OCI-LY7 (cell line): ENCODE results near the gene SPEF1. TPM values are rescaled to one million over a fixed set of nuclear protein-coding genes. Genes with fewer than 3 reads are reported as not detected.

Experiments
- BruUV-seq: library from RNA; stranded (reverse); fragments of 400-500 nt; replicated peaks from 2 replicates; lab custom pipeline; 2021; lab: Mats Ljungman, UMichigan
- CTCF ChIA-PET: fragments of 300-600 bp; sonication (Branson Sonifier 250); formaldehyde crosslinking; loops from one replicate; lab custom pipeline; 2022; ENCODE audit warnings: antibody characterized with exemption; ENCODE audit not compliant: unreplicated experiment; lab: Charles Lee
- POLR2A ChIA-PET: fragments of 300-600 bp; sonication (Branson Sonifier 250); formaldehyde crosslinking; loops from one replicate; lab custom pipeline; 2022; ENCODE audit warnings: antibody characterized with exemption; lab: Charles Lee
- DNase-seq: peaks from one replicate; pipeline ENCODE4 v3.0.0-alpha.2; 2015; ENCODE audit warnings: low spot score
- H2AFZ ChIP-seq: fragments of 200-600 bp; sonication (generic), shearing (Covaris generic); 2 replicates; pipeline ENCODE4 v1.6.1; 2014; ENCODE audit warnings: mild to moderate bottlenecking, antibody characterized with exemption, low read length, moderate library complexity
- H3K27ac ChIP-seq: fragments of 200-600 bp; sonication (generic); 2 replicates; pipeline ENCODE4 v1.5.1; 2014; ENCODE audit warnings: mixed run types, low read depth, mild to moderate bottlenecking, moderate library complexity, low read length, inconsistent platforms; ENCODE audit not compliant: poor library complexity, severe bottlenecking
- H3K36me3 ChIP-seq: fragments of 200-600 bp; sonication (generic); 2 replicates; pipeline ENCODE4 v1.6.1; 2014; ENCODE audit warnings: mild to moderate bottlenecking, antibody characterized with exemption, low read length, moderate library complexity, mixed read lengths; ENCODE audit not compliant: insufficient read depth
- H3K4me1 ChIP-seq: fragments of 200-600 bp; sonication (generic); 2 replicates; pipeline ENCODE4 v1.5.1; 2014; ENCODE audit warnings: mild to moderate bottlenecking, low read length; ENCODE audit not compliant: insufficient read depth, poor library complexity, severe bottlenecking
- H3K4me2 ChIP-seq: fragments of 200-600 bp; sonication (generic); 2 replicates; pipeline ENCODE4 v1.6.1; 2014; ENCODE audit warnings: mild to moderate bottlenecking, low read length
- H3K4me3 ChIP-seq: fragments of 200-600 bp; sonication (generic); 2 replicates; pipeline ENCODE4 v1.5.1; 2014; ENCODE audit warnings: mild to moderate bottlenecking, low read depth, low read length; ENCODE audit not compliant: poor library complexity, severe bottlenecking
- H3K79me2 ChIP-seq: fragments of 200-600 bp; sonication (generic); 2 replicates; pipeline ENCODE4 v1.6.1; 2016; ENCODE audit warnings: low read depth, mild to moderate bottlenecking, low read length, moderate library complexity, mixed read lengths; ENCODE audit not compliant: insufficient read depth
- H3K9me2 ChIP-seq: fragments of 200-600 bp; sonication (generic); 2 replicates; pipeline ENCODE4 v1.6.1; 2016; ENCODE audit warnings: mild to moderate bottlenecking, low read length, mixed read lengths; ENCODE audit not compliant: insufficient read depth
- H3K9me3 ChIP-seq: fragments of 200-600 bp; sonication (generic); 2 replicates; pipeline ENCODE4 v1.6.1; 2014; ENCODE audit warnings: mild to moderate bottlenecking, mixed run types, low read length, mixed read lengths
- H4K20me1 ChIP-seq: fragments of 200-600 bp; sonication (generic); 2 replicates; pipeline ENCODE4 v1.6.1; 2014; ENCODE audit warnings: mild to moderate bottlenecking, antibody characterized with exemption, low read length, moderate library complexity, mixed read lengths; ENCODE audit not compliant: insufficient read depth
- EZH2phosphoT487 ChIP-seq: fragments of 200-600 bp; sonication (generic); IDR thresholded peaks from 2 replicates; pipeline ENCODE4 v1.6.1; 2018; ENCODE audit warnings: low read depth, borderline replicate concordance, mild to moderate bottlenecking, mixed run types, antibody characterized with exemption, low read length, moderate library complexity, mixed read lengths
- intact Hi-C: fragments of 100-400 bp; cut with micrococcal nuclease; formaldehyde crosslinking; loops from one replicate; pipeline ENCODE4 v1.10.0; 2022; ENCODE audit not compliant: unreplicated experiment
- total RNA-seq, 2 experiments: library from RNA; depleted of rRNA in 1 of 2; stranded (reverse); fragments of >200 nt in 1 of 2; shearing (Covaris generic) in 1 of 2; gene quantifications; 2 replicates each; pipeline ENCODE4 v1.2.3, GENCODE V29; 2014 to 2022
- TF ChIP-seq, protein P1 (sequence below): fragments of 200-600 bp; sonication (generic); conservative IDR thresholded peaks from 2 replicates; pipeline ENCODE4 v1.5.1; 2014; ENCODE audit warnings: mild to moderate bottlenecking, antibody characterized with exemption, low read length, moderate library complexity, mixed read lengths

SPEF1 gene
- total RNA-seq, 2 experiments from 2014 or later = 0.09 to 0.27 TPM

DNA sequence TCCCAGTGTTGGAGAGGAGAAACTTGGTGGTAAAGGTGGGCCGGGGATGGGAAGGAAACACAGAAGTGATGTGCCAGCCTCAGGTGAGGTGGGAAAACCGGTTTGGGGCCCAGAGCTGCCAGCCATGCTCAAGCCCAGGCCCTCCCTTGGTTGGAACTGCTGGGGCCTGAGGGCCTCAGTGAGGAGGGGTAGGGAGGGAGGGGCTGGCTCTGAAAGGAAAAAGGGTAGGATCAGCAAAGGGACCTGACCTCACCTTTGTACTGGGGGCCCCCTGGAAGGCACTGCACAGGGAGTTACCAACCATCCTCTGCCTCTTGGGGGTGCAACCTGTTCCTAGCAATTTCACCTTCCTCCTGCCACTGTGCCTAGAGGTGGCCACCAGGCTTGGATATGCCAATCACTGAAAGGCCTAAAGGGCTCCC is 1.8 kb upstream of the SPEF1 start:
- H3K4me2 ChIP-seq = peak overlapping the region; percentile 12; the same call in 1 of the 2 replicates
- H4K20me1 ChIP-seq = no peaks in the 10 kb centered on the region; the same call in 1 of the 2 replicates
- no peak for DNase-seq
- CTCF ChIA-PET = no interaction called here
- TF ChIP-seq, protein P1, sequence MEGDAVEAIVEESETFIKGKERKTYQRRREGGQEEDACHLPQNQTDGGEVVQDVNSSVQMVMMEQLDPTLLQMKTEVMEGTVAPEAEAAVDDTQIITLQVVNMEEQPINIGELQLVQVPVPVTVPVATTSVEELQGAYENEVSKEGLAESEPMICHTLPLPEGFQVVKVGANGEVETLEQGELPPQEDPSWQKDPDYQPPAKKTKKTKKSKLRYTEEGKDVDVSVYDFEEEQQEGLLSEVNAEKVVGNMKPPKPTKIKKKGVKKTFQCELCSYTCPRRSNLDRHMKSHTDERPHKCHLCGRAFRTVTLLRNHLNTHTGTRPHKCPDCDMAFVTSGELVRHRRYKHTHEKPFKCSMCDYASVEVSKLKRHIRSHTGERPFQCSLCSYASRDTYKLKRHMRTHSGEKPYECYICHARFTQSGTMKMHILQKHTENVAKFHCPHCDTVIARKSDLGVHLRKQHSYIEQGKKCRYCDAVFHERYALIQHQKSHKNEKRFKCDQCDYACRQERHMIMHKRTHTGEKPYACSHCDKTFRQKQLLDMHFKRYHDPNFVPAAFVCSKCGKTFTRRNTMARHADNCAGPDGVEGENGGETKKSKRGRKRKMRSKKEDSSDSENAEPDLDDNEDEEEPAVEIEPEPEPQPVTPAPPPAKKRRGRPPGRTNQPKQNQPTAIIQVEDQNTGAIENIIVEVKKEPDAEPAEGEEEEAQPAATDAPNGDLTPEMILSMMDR = no peak
- no peak for TF ChIP-seq EZH2phosphoT487
- H3K9me3 ChIP-seq = no peaks in the 10 kb centered on the region
- H3K9me2 ChIP-seq = no peaks in the 10 kb centered on the region
- H2AFZ ChIP-seq = no peak overlapping the region
- no peak overlapping the region for H3K27ac ChIP-seq
- intact Hi-C loops = loop anchor here (5.0 kb wide), 1 partner anchor 66 kb away; no protein-coding TSS in a partner anchor
- H3K79me2 ChIP-seq = peaks cover 15% of the 10 kb centered on the region; the same call in 1 of the 2 replicates
- POLR2A ChIA-PET = interaction anchor here (0.7 kb wide), 1 partner anchor 164 kb away, joined by 3 read pairs; no protein-coding TSS in a partner anchor
- peaks cover 28% of the 10 kb centered on the region for H3K4me1 ChIP-seq
- BruUV-seq = no TSS peak
- H3K36me3 ChIP-seq = no peaks in the 10 kb centered on the region; the same call in 1 of the 2 replicates
- no peak overlapping the region for H3K4me3 ChIP-seq

DNA sequence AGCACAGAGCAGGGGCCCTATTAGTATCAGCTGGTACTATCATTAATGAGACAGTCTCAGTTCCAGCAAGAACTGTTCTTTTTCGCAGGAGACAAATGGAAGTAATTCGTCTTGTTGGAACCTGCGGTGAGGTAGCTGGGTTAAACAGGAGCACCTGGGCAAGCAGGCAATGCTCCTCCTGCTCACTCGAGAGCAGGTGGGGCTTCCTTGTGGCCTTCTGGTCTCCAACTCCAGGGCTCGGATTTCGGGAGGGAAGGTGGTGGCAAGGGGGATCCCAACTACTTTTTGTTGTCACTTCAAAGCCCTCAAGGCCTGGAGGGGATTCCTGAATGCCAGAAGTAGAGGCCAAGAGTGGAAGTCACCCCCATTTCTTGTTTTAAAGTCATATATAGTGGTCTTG is 1.3 kb upstream of the SPEF1 start:
- POLR2A ChIA-PET = interaction anchor here (0.7 kb wide), 1 partner anchor 165 kb away, joined by 3 read pairs; no protein-coding TSS in a partner anchor
- no peak overlapping the region for H3K4me2 ChIP-seq
- H4K20me1 ChIP-seq = no peaks in the 10 kb centered on the region; the same call in 1 of the 2 replicates
- H3K36me3 ChIP-seq = no peaks in the 10 kb centered on the region; the same call in 1 of the 2 replicates
- TF ChIP-seq, protein P1 = no peak
- no peak for TF ChIP-seq EZH2phosphoT487
- no TSS peak for BruUV-seq
- no peak overlapping the region for H3K4me3 ChIP-seq
- peaks cover 24% of the 10 kb centered on the region for H3K4me1 ChIP-seq
- H3K27ac ChIP-seq = no peak overlapping the region
- H3K9me3 ChIP-seq = no peaks in the 10 kb centered on the region
- no peak for DNase-seq
- H2AFZ ChIP-seq = no peak overlapping the region
- CTCF ChIA-PET = no interaction called here
- peaks cover 15% of the 10 kb centered on the region; the same call in 1 of the 2 replicates for H3K79me2 ChIP-seq
- intact Hi-C loops = loop anchor here (5.0 kb wide), 1 partner anchor 65 kb away; no protein-coding TSS in a partner anchor
- H3K9me2 ChIP-seq = no peaks in the 10 kb centered on the region

DNA sequence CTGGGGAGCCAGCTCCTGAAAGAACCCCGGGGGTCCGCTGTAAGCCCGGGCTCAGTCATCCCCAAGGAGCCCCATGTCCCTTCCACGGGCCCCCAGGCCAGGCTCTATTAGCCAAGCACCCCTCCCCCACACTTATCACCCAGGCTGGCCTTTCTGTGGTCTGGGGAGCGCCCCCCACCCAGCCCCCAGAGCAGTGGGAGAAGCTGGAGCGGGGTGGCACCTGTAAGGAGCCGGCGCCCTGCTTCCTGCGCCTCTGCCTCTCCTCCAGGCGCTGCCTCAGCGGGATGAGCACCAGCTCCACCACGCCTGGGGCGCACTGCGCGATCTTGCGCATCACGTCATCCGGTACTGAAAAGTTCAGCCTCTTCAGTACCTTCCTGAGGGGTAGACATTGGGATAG is 2.3 kb downstream of the SPEF1 start:
- no peak for TF ChIP-seq EZH2phosphoT487
- TF ChIP-seq, protein P1 = no peak
- no peak for DNase-seq
- Histone ChIP-seq H3K9me3 (no peaks in the 10 kb centered on the region), H3K36me3 (no peaks in the 10 kb centered on the region), H3K79me2 (no peaks in the 10 kb centered on the region), H3K4me1 (peaks cover 10% of the 10 kb centered on the region), H3K4me2 (no peak overlapping the region), H3K27ac (no peak overlapping the region), H3K4me3 (no peak overlapping the region), H3K9me2 (no peaks in the 10 kb centered on the region), H4K20me1 (no peaks in the 10 kb centered on the region; the same call in 1 of the 2 replicates), H2AFZ (no peak overlapping the region)
- intact Hi-C loops = no loop called here
- no TSS peak for BruUV-seq
- ChIA-PET POLR2A (interaction anchor here (0.6 kb wide), 1 partner anchor 30 kb away, joined by 3 read pairs; no protein-coding TSS in a partner anchor), CTCF (no interaction called here)
